Left ventricle myocardium inferior (tissue), 1 donor: Measurements from ENCODE around the gene MRO. TPM values are rescaled to one million over a fixed set of nuclear protein-coding genes. Genes with fewer than 3 reads are reported as not detected.

ENCODE experiments used
- DNase-seq: peaks from one replicate; pipeline ENCODE4 v3.0.0-alpha.2; 2020
- H3K27ac ChIP-seq: fragments of 200-600 bp; replicated peaks from 2 replicates; pipeline ENCODE4 v1.8.0; 2021
- H3K27me3 ChIP-seq: fragments of 200-600 bp; 2 replicates; pipeline ENCODE4 v1.8.0; 2021; ENCODE audit warnings: low read depth
- H3K36me3 ChIP-seq: fragments of 200-600 bp; 2 replicates; pipeline ENCODE4 v1.8.0; 2021
- H3K4me1 ChIP-seq: fragments of 200-600 bp; 2 replicates; pipeline ENCODE4 v1.8.0; 2021
- H3K4me3 ChIP-seq: fragments of 200-600 bp; 2 replicates; pipeline ENCODE4 v1.8.0; 2021; ENCODE audit warnings: mild to moderate bottlenecking, moderate library complexity
- H3K9me3 ChIP-seq: fragments of 200-600 bp; replicated peaks from 2 replicates; pipeline ENCODE4 v1.8.0; 2021
- intact Hi-C: fragments of 100-400 bp; cut with micrococcal nuclease; formaldehyde crosslinking; loops from one replicate; pipeline ENCODE4 v1.11.0; 2022
- total RNA-seq: library from RNA; stranded (reverse); fragmentation: NEBNext Ultra II Directional; extraction: Animal tissue kit (Norgen Biotek cat#: 25700); gene quantifications from one replicate; pipeline ENCODE4 v1.2.1, GENCODE V29; 2021
- TF ChIP-seq, protein P1 (sequence below): fragments of 200-600 bp; IDR thresholded peaks from 2 replicates; pipeline ENCODE4 v1.8.0; 2021; ENCODE audit warnings: antibody characterized with exemption, mild to moderate bottlenecking, borderline replicate concordance
- donor health status: DM: no; HTN: yes; CAD: no; lungs with severe emphysema.

MRO gene
- total RNA-seq, 1 donor from 2014 or later = 3.8 TPM

DNA sequence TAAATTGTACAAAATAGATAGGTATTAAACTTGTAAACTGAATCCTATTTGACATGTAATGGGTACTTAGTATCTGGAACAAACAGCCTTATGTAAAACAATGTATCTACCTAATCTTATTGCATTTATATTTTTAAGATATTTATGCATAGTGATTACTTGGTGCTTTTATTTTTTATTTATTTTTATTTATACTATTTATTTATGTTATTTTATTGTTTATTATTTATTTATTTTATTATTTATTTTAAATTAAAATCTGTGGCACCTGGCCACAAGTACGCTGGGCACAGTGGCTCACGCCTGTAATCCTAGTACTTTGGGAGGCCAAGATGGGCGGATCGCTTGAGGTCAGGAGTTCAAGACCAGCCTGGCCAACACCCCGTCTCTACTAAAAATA, 26.9 kb downstream of the MRO start:
- Histone ChIP-seq H3K27ac (no peak overlapping the region), H3K4me1 (no peaks in the 10 kb centered on the region), H3K27me3 (peaks cover 26% of the 10 kb centered on the region), H3K9me3 (no peaks in the 10 kb centered on the region), H3K4me3 (no peak overlapping the region), H3K36me3 (no peaks in the 10 kb centered on the region)
- no peak for DNase-seq
- TF ChIP-seq, protein P1, sequence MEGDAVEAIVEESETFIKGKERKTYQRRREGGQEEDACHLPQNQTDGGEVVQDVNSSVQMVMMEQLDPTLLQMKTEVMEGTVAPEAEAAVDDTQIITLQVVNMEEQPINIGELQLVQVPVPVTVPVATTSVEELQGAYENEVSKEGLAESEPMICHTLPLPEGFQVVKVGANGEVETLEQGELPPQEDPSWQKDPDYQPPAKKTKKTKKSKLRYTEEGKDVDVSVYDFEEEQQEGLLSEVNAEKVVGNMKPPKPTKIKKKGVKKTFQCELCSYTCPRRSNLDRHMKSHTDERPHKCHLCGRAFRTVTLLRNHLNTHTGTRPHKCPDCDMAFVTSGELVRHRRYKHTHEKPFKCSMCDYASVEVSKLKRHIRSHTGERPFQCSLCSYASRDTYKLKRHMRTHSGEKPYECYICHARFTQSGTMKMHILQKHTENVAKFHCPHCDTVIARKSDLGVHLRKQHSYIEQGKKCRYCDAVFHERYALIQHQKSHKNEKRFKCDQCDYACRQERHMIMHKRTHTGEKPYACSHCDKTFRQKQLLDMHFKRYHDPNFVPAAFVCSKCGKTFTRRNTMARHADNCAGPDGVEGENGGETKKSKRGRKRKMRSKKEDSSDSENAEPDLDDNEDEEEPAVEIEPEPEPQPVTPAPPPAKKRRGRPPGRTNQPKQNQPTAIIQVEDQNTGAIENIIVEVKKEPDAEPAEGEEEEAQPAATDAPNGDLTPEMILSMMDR = no peak
- intact Hi-C loops = no loop called here

DNA sequence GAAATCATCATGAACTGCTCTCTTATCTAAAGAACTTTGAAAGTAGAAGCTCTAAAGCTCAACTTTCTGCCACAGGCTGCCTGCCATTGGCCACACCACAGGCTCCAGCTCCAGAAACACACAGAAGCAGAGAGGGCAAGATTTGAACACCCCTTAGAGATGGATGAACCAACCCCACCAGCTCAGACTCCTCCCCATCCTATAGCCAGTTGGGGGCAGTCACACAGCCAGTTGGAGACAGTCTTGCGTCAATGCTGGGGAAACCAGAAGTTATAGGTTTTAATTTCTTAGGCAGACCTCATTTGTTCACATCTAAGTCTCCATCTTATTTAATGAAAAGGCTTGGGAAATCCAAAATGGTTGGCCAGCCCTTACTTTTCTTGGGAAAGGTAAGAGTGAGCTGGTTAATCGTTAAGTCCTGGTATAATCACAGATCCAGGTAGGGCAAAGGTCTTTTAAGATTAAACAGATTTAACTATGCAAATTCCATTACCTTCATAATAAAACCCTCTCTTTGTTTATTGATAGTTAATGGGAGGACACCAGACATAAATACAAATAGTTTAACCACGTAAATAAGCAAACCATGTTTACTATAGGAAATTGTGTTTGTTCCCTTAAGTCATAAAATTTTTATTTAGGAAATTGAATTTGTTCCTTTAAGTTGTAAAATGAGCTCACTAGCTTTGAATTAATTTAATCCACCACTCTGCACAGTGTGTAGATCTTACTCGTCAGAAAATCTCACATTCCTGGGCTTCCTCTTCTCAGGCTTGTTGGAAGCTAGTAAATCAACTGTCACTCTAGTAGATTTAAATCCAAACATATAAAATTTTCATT, 28.0 kb downstream of the MRO start:
- Histone ChIP-seq H3K4me3 (no peak overlapping the region), H3K9me3 (no peaks in the 10 kb centered on the region), H3K27ac (no peak overlapping the region), H3K4me1 (no peaks in the 10 kb centered on the region), H3K27me3 (peaks cover 26% of the 10 kb centered on the region), H3K36me3 (no peaks in the 10 kb centered on the region)
- no peak for DNase-seq
- TF ChIP-seq, protein P1 = no peak
- intact Hi-C loops = no loop called here

DNA sequence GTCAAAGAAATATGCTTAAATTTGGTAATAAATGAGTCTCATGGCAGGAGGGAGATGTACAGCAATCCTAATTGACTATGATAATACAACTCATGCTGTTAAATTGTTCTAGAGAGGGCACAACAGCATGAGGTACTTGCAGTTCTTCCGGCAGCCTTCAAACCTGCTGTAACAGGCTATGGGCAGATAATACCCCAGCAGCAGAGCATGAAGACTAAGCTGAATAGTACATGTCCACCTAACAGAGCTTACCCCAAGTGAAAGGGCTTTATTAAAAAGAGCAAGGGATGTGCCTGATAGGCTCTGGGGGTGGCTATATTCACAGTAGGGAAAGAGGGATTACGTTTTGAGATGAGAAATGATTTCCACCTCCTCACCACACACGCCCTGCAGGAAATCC, 28.9 kb downstream of the MRO start:
- no peak overlapping the region for H3K27ac ChIP-seq
- H3K4me1 ChIP-seq = no peaks in the 10 kb centered on the region
- H3K4me3 ChIP-seq = no peak overlapping the region
- H3K9me3 ChIP-seq = no peaks in the 10 kb centered on the region
- intact Hi-C loops = no loop called here
- no peaks in the 10 kb centered on the region for H3K36me3 ChIP-seq
- peaks cover 26% of the 10 kb centered on the region for H3K27me3 ChIP-seq
- TF ChIP-seq, protein P1 = no peak
- no peak for DNase-seq

DNA sequence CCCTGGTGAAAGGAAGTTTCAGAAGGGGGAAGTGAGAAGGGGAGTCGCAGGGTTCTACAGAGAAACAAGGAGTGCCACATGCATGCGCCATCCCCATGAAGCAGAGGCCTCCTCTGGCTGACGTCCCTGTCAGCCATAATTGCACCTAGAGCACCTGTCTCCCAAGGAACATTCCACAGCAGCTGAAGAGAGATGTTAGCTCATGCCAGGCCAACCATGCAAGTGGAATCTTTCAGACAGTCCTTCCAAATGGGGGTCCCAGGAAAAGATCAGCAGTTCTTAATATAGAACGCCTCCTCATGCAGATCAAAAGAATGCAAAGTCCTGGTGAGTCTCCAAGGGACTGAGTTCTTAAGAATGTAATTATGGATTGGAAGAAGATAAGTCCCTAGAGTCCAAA, 29.6 kb downstream of the MRO start:
- H3K27ac ChIP-seq = no peak overlapping the region
- intact Hi-C loops = no loop called here

DNA sequence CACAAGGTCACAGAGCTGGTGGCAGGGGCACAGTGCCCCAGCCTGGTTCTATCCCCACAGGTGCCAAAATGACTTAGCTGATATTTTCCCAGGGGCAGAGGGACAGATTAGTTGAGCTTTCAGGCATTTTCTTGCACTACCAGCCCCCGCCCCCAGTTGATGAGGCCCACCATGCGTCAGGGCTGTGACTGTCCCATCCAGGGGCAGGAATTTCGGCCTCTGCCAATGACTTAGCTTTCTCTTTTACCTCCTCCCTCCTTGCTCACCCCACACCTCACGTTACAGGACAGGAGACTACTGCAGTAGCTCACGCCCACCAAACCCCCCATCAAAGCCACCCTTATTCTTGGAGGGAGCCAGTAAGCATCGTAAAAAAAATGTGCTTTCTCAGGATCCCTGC, 31.5 kb downstream of the MRO start:
- no peaks in the 10 kb centered on the region for H3K36me3 ChIP-seq
- DNase-seq = no peak
- no peak overlapping the region for H3K4me3 ChIP-seq
- intact Hi-C loops = no loop called here
- H3K9me3 ChIP-seq = no peaks in the 10 kb centered on the region
- TF ChIP-seq, protein P1 = no peak
- no peaks in the 10 kb centered on the region for H3K4me1 ChIP-seq
- peaks cover 15% of the 10 kb centered on the region for H3K27me3 ChIP-seq
- H3K27ac ChIP-seq = no peak overlapping the region

More for the DNA sequence above, 29.6 kb downstream of the MRO start:
- no peaks in the 10 kb centered on the region for H3K4me1 ChIP-seq
- TF ChIP-seq, protein P1 = no peak
- no peaks in the 10 kb centered on the region for H3K9me3 ChIP-seq
- peaks cover 26% of the 10 kb centered on the region for H3K27me3 ChIP-seq
- no peak overlapping the region for H3K4me3 ChIP-seq
- no peaks in the 10 kb centered on the region for H3K36me3 ChIP-seq
- no peak for DNase-seq
